HCT116 (cell line): ENCODE results near the gene FGD5. TPM values are rescaled to one million over a fixed set of nuclear protein-coding genes. Genes with fewer than 3 reads are reported as not detected.

ENCODE experiments used
- ATAC-seq: fragments of 200-7000 bp; cut with Tn5 transposase; 2 replicates; pipeline ENCODE4 v1.9.1; 2020; ENCODE audit warnings: mild to moderate bottlenecking, moderate library complexity
- BruUV-seq: library from RNA; stranded (reverse); fragments of 400-500 nt; replicated peaks from 2 replicates; lab custom pipeline; 2021; lab: Mats Ljungman, UMichigan
- CTCF ChIA-PET: fragments of 300-600 bp; sonication (Branson Sonifier 250); formaldehyde crosslinking; loops from one replicate; lab custom pipeline; 2021; ENCODE audit warnings: antibody characterized with exemption; lab: Charles Lee
- POLR2A ChIA-PET: fragments of 300-600, 350-600 bp; sonication (Branson Sonifier 250); formaldehyde crosslinking; loops from one replicate; lab custom pipeline; 2021; ENCODE audit warnings: antibody characterized with exemption; lab: Charles Lee
- RAD21 ChIA-PET, 2 experiments: fragments of 300-600 bp; sonication (Branson Sonifier 250); formaldehyde crosslinking; loops; one replicate each; lab custom pipeline; 2023; ENCODE audit warnings: low total read pairs in 2 of 2; ENCODE audit not compliant: uncharacterized antibody in 2 of 2, unreplicated experiment in 2 of 2, low non-redundant PET in 1 of 2; lab: Charles Lee
- DNase-seq: peaks from one replicate; pipeline ENCODE4 v3.0.0-alpha.2; 2010; ENCODE audit warnings: low read depth, low spot score
- H2AFZ ChIP-seq: fragments of 200-600 bp; shearing (Covaris generic), sonication (generic); 2 replicates; pipeline ENCODE4 v1.6.1; 2017; ENCODE audit warnings: low read depth, mixed run types, mixed read lengths, antibody characterized with exemption, low read length; ENCODE audit not compliant: poor library complexity, severe bottlenecking
- H3K27ac ChIP-seq: 2 replicates; pipeline ENCODE4 v1.5.1; 2012; ENCODE audit warnings: low read depth, low read length
- H3K27me3 ChIP-seq: fragments of 200-600 bp; sonication (generic); 2 replicates; pipeline ENCODE4 v1.6.1; 2016; ENCODE audit warnings: mixed run types, low read length, mixed read lengths; ENCODE audit not compliant: insufficient read depth
- H3K36me3 ChIP-seq, 2 experiments: fragments of 200-500 bp in 1 of 2; fragments of 200-600 bp in 1 of 2; sonication (Bioruptor generic) in 1 of 2; sonication (generic) in 1 of 2; 2 replicates each; pipeline versions ENCODE4 v1.5.1 to v1.6.1; 2014 to 2016; ENCODE audit warnings: low read length in 2 of 2, inconsistent platforms in 1 of 2, mixed read lengths in 1 of 2, mixed run types in 1 of 2; ENCODE audit not compliant: insufficient read depth in 2 of 2, control insufficient read depth in 1 of 2
- H3K4me1 ChIP-seq, 2 experiments: fragments of 200-600 bp in 1 of 2; sonication (generic) in 1 of 2; 2 replicates each; pipeline versions ENCODE4 v1.5.1 to v1.6.1; 2012 to 2017; ENCODE audit warnings: low read length in 2 of 2, inconsistent platforms in 1 of 2, mild to moderate bottlenecking in 1 of 2, mixed read lengths in 1 of 2, mixed run types in 1 of 2, moderate library complexity in 1 of 2; ENCODE audit not compliant: insufficient read depth in 2 of 2, control insufficient read depth in 1 of 2
- H3K4me2 ChIP-seq: fragments of 200-600 bp; sonication (generic); 2 replicates; pipeline ENCODE4 v1.6.1; 2017; ENCODE audit warnings: mixed run types, low read length, mixed read lengths
- H3K4me3 ChIP-seq, 2 experiments: fragments of 200-600 bp in 1 of 2; sonication (generic) in 1 of 2; replicated peaks in 1 of 2; 2 replicates each; pipeline ENCODE4 v1.5.1; 2011 to 2016; ENCODE audit warnings: low read length in 2 of 2, control low read depth in 1 of 2, low read depth in 1 of 2, mild to moderate bottlenecking in 1 of 2, mixed read lengths in 1 of 2, mixed run types in 1 of 2
- H3K79me2 ChIP-seq: fragments of 200-600 bp; sonication (generic); 2 replicates; pipeline ENCODE4 v1.6.1; 2017; ENCODE audit warnings: mild to moderate bottlenecking, mixed run types, low read length, moderate library complexity, mixed read lengths; ENCODE audit not compliant: insufficient read depth
- H3K9ac ChIP-seq: fragments of 200-600 bp; sonication (generic); 2 replicates; pipeline ENCODE4 v1.6.1; 2016; ENCODE audit warnings: low read length, mixed read lengths
- H3K9me2 ChIP-seq: fragments of 200-600 bp; sonication (generic), shearing (Covaris generic); 2 replicates; pipeline ENCODE4 v1.6.1; 2017; ENCODE audit warnings: mixed run types, mild to moderate bottlenecking, moderate library complexity; ENCODE audit not compliant: insufficient read depth
- H3K9me3 ChIP-seq, 2 experiments: fragments of 200-500 bp in 1 of 2; fragments of 200-600 bp in 1 of 2; sonication (Bioruptor generic) in 1 of 2; sonication (generic) in 1 of 2; 2 replicates each; pipeline ENCODE4 v1.6.1; 2014 to 2017; ENCODE audit warnings: low read length in 2 of 2, mixed read lengths in 2 of 2, inconsistent platforms in 1 of 2, low read depth in 1 of 2, mild to moderate bottlenecking in 1 of 2, mixed run types in 1 of 2, moderate library complexity in 1 of 2; ENCODE audit not compliant: control insufficient read depth in 1 of 2, insufficient read depth in 1 of 2
- H4K20me1 ChIP-seq: fragments of 200-600 bp; sonication (generic), shearing (Covaris generic); 2 replicates; pipeline ENCODE4 v1.6.1; 2017; ENCODE audit warnings: mixed run types, mild to moderate bottlenecking, moderate library complexity; ENCODE audit not compliant: insufficient read depth
- CEBPB ChIP-seq: IDR thresholded peaks from 2 replicates; pipeline ENCODE4 v1.6.1; 2012; ENCODE audit warnings: low read depth
- CTCF ChIP-seq, 3 experiments: fragments of 200-600 bp in 1 of 3; sonication (generic) in 1 of 3; IDR thresholded peaks in 2 of 3; conservative IDR thresholded peaks in 1 of 3; 2 replicates each; pipeline ENCODE4 v1.5.1; 2012 to 2017; ENCODE audit warnings: low read depth in 2 of 3, low read length in 2 of 3, antibody characterized with exemption in 1 of 3, borderline replicate concordance in 1 of 3, control low read depth in 1 of 3, mild to moderate bottlenecking in 1 of 3, mixed read lengths in 1 of 3, mixed run types in 1 of 3, moderate library complexity in 1 of 3; ENCODE audit not compliant: insufficient read depth in 1 of 3
- EGR1 ChIP-seq: IDR thresholded peaks from 2 replicates; pipeline ENCODE4 v1.6.1; 2012; ENCODE audit warnings: low read depth
- ELF1 ChIP-seq: IDR thresholded peaks from 2 replicates; pipeline ENCODE4 v1.6.1; 2012; ENCODE audit warnings: low read depth, borderline replicate concordance
- EZH2phosphoT487 ChIP-seq: fragments of 200-600 bp; IDR thresholded peaks from 2 replicates; pipeline ENCODE4 v1.6.1; 2018; ENCODE audit warnings: antibody characterized with exemption, borderline replicate concordance
- FOSL1 ChIP-seq: IDR thresholded peaks from 2 replicates; pipeline ENCODE4 v1.6.1; 2012; ENCODE audit warnings: low read depth
- JUND ChIP-seq: IDR thresholded peaks from 2 replicates; pipeline ENCODE4 v1.6.1; 2012
- MAX ChIP-seq: IDR thresholded peaks from 2 replicates; pipeline ENCODE4 v1.6.1; 2012
- POLR2A ChIP-seq: IDR thresholded peaks from 2 replicates; pipeline ENCODE4 v1.7.0; 2011; ENCODE audit warnings: borderline replicate concordance; ENCODE audit not compliant: insufficient read depth, insufficient read length; ENCODE audit errors: extremely low read depth
- POLR2AphosphoS5 ChIP-seq: IDR thresholded peaks from 2 replicates; pipeline ENCODE4 v1.6.1; 2011; ENCODE audit warnings: mild to moderate bottlenecking, low read depth, low read length, moderate library complexity
- RAD21 ChIP-seq: IDR thresholded peaks from 2 replicates; pipeline ENCODE4 v1.6.1; 2012; ENCODE audit warnings: low read depth, mild to moderate bottlenecking
- SIN3A ChIP-seq: IDR thresholded peaks from 2 replicates; pipeline ENCODE4 v1.6.1; 2012; ENCODE audit warnings: low read depth
- SP1 ChIP-seq: IDR thresholded peaks from 2 replicates; pipeline ENCODE4 v1.6.1; 2012; ENCODE audit warnings: low read depth
- SRF ChIP-seq: IDR thresholded peaks from 2 replicates; pipeline ENCODE4 v1.6.1; 2012; ENCODE audit warnings: low read depth
- TCF7L2 ChIP-seq: IDR thresholded peaks from 2 replicates; pipeline ENCODE4 v1.7.0; 2011; ENCODE audit warnings: borderline replicate concordance, inconsistent platforms; ENCODE audit not compliant: insufficient read depth, insufficient read length; ENCODE audit errors: extremely low read depth
- YY1 ChIP-seq: IDR thresholded peaks from 2 replicates; pipeline ENCODE4 v1.6.1; 2011; ENCODE audit warnings: low read length, low read depth, moderate library complexity, mild to moderate bottlenecking; ENCODE audit not compliant: insufficient replicate concordance; ENCODE audit errors: extremely low read depth
- ZBTB33 ChIP-seq: IDR thresholded peaks from 2 replicates; pipeline ENCODE4 v1.6.1; 2011; ENCODE audit warnings: mild to moderate bottlenecking, low read length, moderate library complexity; ENCODE audit not compliant: insufficient replicate concordance; ENCODE audit errors: extremely low read depth
- ZFX ChIP-seq: fragments of 450-650 bp; IDR thresholded peaks from 2 replicates; pipeline ENCODE4 v1.6.1; 2017
- intact Hi-C: fragments of 100-400 bp; cut with micrococcal nuclease; formaldehyde crosslinking; loops from 2 replicates; pipeline ENCODE4 v1.10.0; 2022
- total RNA-seq: library from RNA; stranded (reverse); gene quantifications from one replicate; pipeline ENCODE4 v1.2.1, GENCODE V29; 2021; ENCODE audit not compliant: unreplicated experiment

FGD5 gene
- total RNA-seq, 1 experiment from 2014 or later = 0.22 TPM

- TF ChIP-seq MAX = no peak
- no peak for TF ChIP-seq JUND
- TF ChIP-seq CTCF (IDR thresholded peaks at IDR 0.05 in 2 of 3, conservative IDR thresholded peaks at IDR 0.05 in 1 of 3; ENCODE audit: borderline replicate concordance in 1 of 3, insufficient read depth in 1 of 3, low read depth in 2 of 3, low read length in 2 of 3) = no peak
- no peak for TF ChIP-seq YY1
- TF ChIP-seq EZH2phosphoT487 = no peak
- TF ChIP-seq EGR1 = no peak
- no peak for TF ChIP-seq POLR2AphosphoS5
- no peaks in the 10 kb centered on the region for H3K4me1 ChIP-seq
- H3K79me2 ChIP-seq = no peaks in the 10 kb centered on the region
- intact Hi-C loops = no loop called here
- BruUV-seq = no TSS peak
- no peaks in the 10 kb centered on the region for H3K36me3 ChIP-seq
- DNase-seq = no peak
- no peak overlapping the region for H3K4me3 ChIP-seq
- H3K27me3 ChIP-seq = peaks cover 2% of the 10 kb centered on the region; the same call in 1 of the 2 replicates
- ChIA-PET RAD21 (no interaction called here), POLR2A (no interaction called here), CTCF (no interaction called here)
- ATAC-seq = no peak
- no peaks in the 10 kb centered on the region for H3K9me2 ChIP-seq
- H3K9ac ChIP-seq = no peak overlapping the region
- H4K20me1 ChIP-seq = no peaks in the 10 kb centered on the region
- no peak overlapping the region for H2AFZ ChIP-seq
- H3K9me3 ChIP-seq = no peaks in the 10 kb centered on the region
- H3K27ac ChIP-seq = no peak overlapping the region
- no peak overlapping the region for H3K4me2 ChIP-seq
Measured at GRCh38 chr3:14839236-14839635, 20.5 kb downstream of the FGD5 start.

- POLR2A ChIA-PET = no interaction called here
- H3K36me3 ChIP-seq = no peaks in the 10 kb centered on the region
- peaks cover 5% of the 10 kb centered on the region; the same call in 1 of the 2 replicates for H3K27me3 ChIP-seq
- TF ChIP-seq SRF (no peak), ELF1 (no peak), SP1 (no peak), POLR2AphosphoS5 (no peak), POLR2A (no peak), YY1 (no peak), EGR1 (no peak), TCF7L2 (no peak), ZBTB33 (no peak), ZFX (no peak), FOSL1 (no peak), EZH2phosphoT487 (no peak), MAX (no peak), CEBPB (no peak), SIN3A (no peak), JUND (no peak), RAD21 (no peak)
Measured at GRCh38 chr3:14841836-14842235, 23.1 kb downstream of the FGD5 start.

More at GRCh38 chr3:14841836-14842235, 23.1 kb downstream of the FGD5 start:
- no peak overlapping the region for H3K4me2 ChIP-seq
- no peaks in the 10 kb centered on the region for H3K4me1 ChIP-seq
- H2AFZ ChIP-seq = no peak overlapping the region
- no peak overlapping the region for H3K9ac ChIP-seq
- no peaks in the 10 kb centered on the region for H3K9me3 ChIP-seq
- intact Hi-C loops = no loop called here
- RAD21 ChIA-PET = no interaction called here
- H3K4me3 ChIP-seq = no peak overlapping the region
- H3K27ac ChIP-seq = no peak overlapping the region
- ATAC-seq (no peak), DNase-seq (no peak)
- no peaks in the 10 kb centered on the region for H3K79me2 ChIP-seq
- no peaks in the 10 kb centered on the region for H3K9me2 ChIP-seq
- CTCF ChIA-PET = no interaction called here
- no peaks in the 10 kb centered on the region for H4K20me1 ChIP-seq
- no TSS peak for BruUV-seq
